Measurements from ENCODE around the gene TMEM269. TPM values are rescaled to one million over a fixed set of nuclear protein-coding genes. Genes with fewer than 3 reads are reported as not detected.

Gene TMEM269
- total RNA-seq, 1 experiment from 2014 or later = not detected

GRCh38 chr1:42847721-42848460 is 63.1 kb downstream of the TMEM269 start:
- TF ChIP-seq CTCF (IDR thresholded peaks at IDR 0.05; ENCODE audit: unreplicated experiment) = no peak
- peaks cover 28% of the 10 kb centered on the region for H3K36me3 Mint-ChIP-seq (ENCODE audit: insufficient read depth, unreplicated experiment)
- ChIA-PET POLR2A (interaction anchor here (0.9 to 6.5 kb wide), 5 partner anchors 13 to 81 kb away, joined by 3 to 88 read pairs (median 29); partner anchors contain the start of genes C1orf50, ERMAP, P3H1 and SVBP), CTCF (interaction anchor here (0.6 to 2.4 kb wide), 3 partner anchors 10 to 1453 kb away, joined by 3 to 6 read pairs (median 6); no protein-coding TSS in a partner anchor)
- intact Hi-C loops (cut with micrococcal nuclease) = no loop called here
- no peaks in the 10 kb centered on the region for H3K27me3 Mint-ChIP-seq (ENCODE audit: insufficient read depth, unreplicated experiment)
- H3K27ac Mint-ChIP-seq (ENCODE audit: low read depth, unreplicated experiment) = peak overlapping the region; percentile 98
- peaks cover 8% of the 10 kb centered on the region for H3K9me3 Mint-ChIP-seq (ENCODE audit: unreplicated experiment)
- no peak for DNase-seq (ENCODE audit: unreplicated experiment)
- BruUV-seq (replicated peaks) = TSS peak; percentile 25
- peaks cover 28% of the 10 kb centered on the region for H3K4me1 Mint-ChIP-seq (ENCODE audit: insufficient read depth, unreplicated experiment)
- peak overlapping the region; percentile 98 for H3K4me3 Mint-ChIP-seq (ENCODE audit: unreplicated experiment)

GRCh38 chr1:42848823-42849537 is 64.2 kb downstream of the TMEM269 start:
- H3K27me3 Mint-ChIP-seq (ENCODE audit: insufficient read depth, unreplicated experiment) = no peaks in the 10 kb centered on the region
- BruUV-seq (replicated peaks) = no TSS peak
- peaks cover 28% of the 10 kb centered on the region for H3K4me1 Mint-ChIP-seq (ENCODE audit: insufficient read depth, unreplicated experiment)
- H3K27ac Mint-ChIP-seq (ENCODE audit: low read depth, unreplicated experiment) = peak overlapping the region; percentile 67
- H3K4me3 Mint-ChIP-seq (ENCODE audit: unreplicated experiment) = no peak overlapping the region
- peaks cover 8% of the 10 kb centered on the region for H3K9me3 Mint-ChIP-seq (ENCODE audit: unreplicated experiment)
- H3K36me3 Mint-ChIP-seq (ENCODE audit: insufficient read depth, unreplicated experiment) = peaks cover 32% of the 10 kb centered on the region
- DNase-seq (ENCODE audit: unreplicated experiment) = no peak
- intact Hi-C loops (cut with micrococcal nuclease) = no loop called here
- ChIA-PET POLR2A (interaction anchor here (0.8 to 6.5 kb wide), 3 partner anchors 28 to 165 kb away, joined by 3 to 88 read pairs (median 3); partner anchors contain the start of genes ERMAP and SVBP), CTCF (interaction anchor here (0.7 kb wide), 1 partner anchor 131 kb away, joined by 4 read pairs; no protein-coding TSS in a partner anchor)
- no peak for TF ChIP-seq CTCF (IDR thresholded peaks at IDR 0.05; ENCODE audit: unreplicated experiment)

GRCh38 chr1:42849944-42850343 is 65.2 kb downstream of the TMEM269 start:
- ChIA-PET POLR2A (no interaction called here), CTCF (no interaction called here)
- BruUV-seq (replicated peaks) = no TSS peak
- Mint-ChIP-seq H3K4me1 (ENCODE audit: insufficient read depth, unreplicated experiment) (peaks cover 28% of the 10 kb centered on the region), H3K4me3 (ENCODE audit: unreplicated experiment) (no peak overlapping the region), H3K36me3 (ENCODE audit: insufficient read depth, unreplicated experiment) (peaks cover 37% of the 10 kb centered on the region), H3K27me3 (ENCODE audit: insufficient read depth, unreplicated experiment) (no peaks in the 10 kb centered on the region), H3K27ac (ENCODE audit: low read depth, unreplicated experiment) (no peak overlapping the region), H3K9me3 (ENCODE audit: unreplicated experiment) (peaks cover 10% of the 10 kb centered on the region)
- no peak for DNase-seq (ENCODE audit: unreplicated experiment)
- intact Hi-C loops (cut with micrococcal nuclease) = no loop called here
- no peak for TF ChIP-seq CTCF (IDR thresholded peaks at IDR 0.05; ENCODE audit: unreplicated experiment)

Other genes with a start within 250 kb of the TMEM269 start
- 52.4 and 55.9 TPM in 2 replicates for gene PPIH, start 126.6 kb upstream of the TMEM269 start, total RNA-seq (2022)
- 1,134 and 1,200 TPM in 2 replicates for gene YBX1, start 102.6 kb upstream of the TMEM269 start, total RNA-seq (2022)
- not detected in 2 replicates for gene CLDN19, start 44.8 kb upstream of the TMEM269 start, total RNA-seq (2022)
- 36.1 and 57.2 TPM in 2 replicates for gene P3H1, start 18.0 kb upstream of the TMEM269 start, total RNA-seq (2022)
- gene C1orf50, start 17.7 kb upstream of the TMEM269 start, total RNA-seq (2022) = 11.7 and 13.8 TPM in 2 replicates
- gene ERMAP, start 32.1 kb downstream of the TMEM269 start, total RNA-seq (2022) = 13.2 and 17.2 TPM in 2 replicates
- 15.7 and 16.7 TPM in 2 replicates for gene SVBP, start 32.4 kb downstream of the TMEM269 start, total RNA-seq (2022)
- gene ZNF691, start 61.6 kb downstream of the TMEM269 start, total RNA-seq (2022) = 8.4 and 9.5 TPM in 2 replicates
- 87.5 and 95.0 TPM in 2 replicates for gene SLC2A1, start 173.9 kb downstream of the TMEM269 start, total RNA-seq (2022)